CD14-positive monocyte (primary cell): ENCODE results near the gene FNDC3B. TPM values are rescaled to one million over a fixed set of nuclear protein-coding genes. Genes with fewer than 3 reads are reported as not detected.

ENCODE experiments used
- DNase-seq, 3 donors: peaks; one replicate each; pipeline ENCODE4 v3.0.0-alpha.2; 2011 to 2022
- H2AFZ ChIP-seq: 2 replicates; pipeline ENCODE4 v1.6.0; 2012; ENCODE audit warnings: mild to moderate bottlenecking, low read depth, low read length, inconsistent platforms; ENCODE audit not compliant: insufficient read depth, poor library complexity, severe bottlenecking
- H3K27ac ChIP-seq, 2 donors: 1 replicate in 1 of 2; 2 replicates in 1 of 2; pipeline ENCODE4 v1.5.1; 2012 to 2013; ENCODE audit warnings: low read length in 2 of 2, control low read depth in 1 of 2, inconsistent platforms in 1 of 2, low read depth in 1 of 2, mild to moderate bottlenecking in 1 of 2
- H3K27me3 ChIP-seq, 2 donors: one replicate each; pipeline versions ENCODE4 v1.6.0 to v1.6.1; 2011 to 2013; ENCODE audit warnings: low read length in 2 of 2; ENCODE audit not compliant: control insufficient read depth in 2 of 2, insufficient read depth in 2 of 2
- H3K36me3 ChIP-seq, 2 donors: replicated peaks in 1 of 2; 1 replicate in 1 of 2; 2 replicates in 1 of 2; pipeline versions ENCODE4 v1.5.1 to v1.6.1; 2012 to 2013; ENCODE audit warnings: low read length in 2 of 2, control low read depth in 1 of 2, inconsistent platforms in 1 of 2, mild to moderate bottlenecking in 1 of 2; ENCODE audit not compliant: insufficient read depth in 2 of 2, control insufficient read depth in 1 of 2
- H3K4me1 ChIP-seq, 2 donors: 1 replicate in 1 of 2; 2 replicates in 1 of 2; pipeline versions ENCODE4 v1.5.1 to v1.6.1; 2012 to 2013; ENCODE audit warnings: low read length in 2 of 2, control low read depth in 1 of 2, inconsistent platforms in 1 of 2, mild to moderate bottlenecking in 1 of 2, moderate library complexity in 1 of 2; ENCODE audit not compliant: insufficient read depth in 2 of 2, control insufficient read depth in 1 of 2
- H3K4me2 ChIP-seq: replicated peaks from 2 replicates; pipeline ENCODE3; 2012; ENCODE audit warnings: low read length, moderate library complexity, mild to moderate bottlenecking; ENCODE audit not compliant: poor library complexity, severe bottlenecking; ENCODE audit errors: extremely low read depth
- H3K4me3 ChIP-seq, 3 experiments: fragments of 200-600 bp in 1 of 3; sonication (generic) in 1 of 3; replicated peaks in 1 of 3; 1 replicate in 2 of 3; 2 replicates in 1 of 3; pipeline ENCODE4 v1.5.1; 2011 to 2013; ENCODE audit warnings: low read length in 3 of 3, mild to moderate bottlenecking in 3 of 3, control low read depth in 2 of 3, low read depth in 2 of 3, inconsistent platforms in 1 of 3, moderate library complexity in 1 of 3
- H3K79me2 ChIP-seq: 2 replicates; pipeline ENCODE4 v1.6.0; 2012; ENCODE audit warnings: mild to moderate bottlenecking, control low read depth, inconsistent platforms, low read length, moderate library complexity; ENCODE audit not compliant: insufficient read depth
- H3K9ac ChIP-seq: 2 replicates; pipeline ENCODE4 v1.6.0; 2017; ENCODE audit warnings: low read length, mild to moderate bottlenecking; ENCODE audit not compliant: insufficient read depth, poor library complexity, severe bottlenecking
- H3K9me3 ChIP-seq, 2 donors: replicated peaks in 1 of 2; 1 replicate in 1 of 2; 2 replicates in 1 of 2; pipeline versions ENCODE4 v1.5.1 to v1.6.1; 2012 to 2013; ENCODE audit warnings: low read length in 2 of 2, control low read depth in 1 of 2; ENCODE audit not compliant: control insufficient read depth in 1 of 2, insufficient read depth in 1 of 2
- H4K20me1 ChIP-seq: 2 replicates; pipeline ENCODE4 v1.6.0; 2012; ENCODE audit warnings: mild to moderate bottlenecking, low read length, control low read depth, moderate library complexity; ENCODE audit not compliant: insufficient read depth
- H3K27ac Mint-ChIP-seq, 7 donors: one replicate each; pipeline ENCODE4 v1.8.0; 2020; ENCODE audit warnings: mild to moderate bottlenecking in 7 of 7, mixed read lengths in 7 of 7, moderate library complexity in 6 of 7, inconsistent platforms in 2 of 7
- H3K27me3 Mint-ChIP-seq, 3 donors: one replicate each; pipeline ENCODE4 v1.8.0; 2021 to 2022; ENCODE audit warnings: low read depth in 3 of 3, mild to moderate bottlenecking in 3 of 3, mixed read lengths in 3 of 3, moderate library complexity in 3 of 3, inconsistent platforms in 1 of 3
- H3K36me3 Mint-ChIP-seq, 2 donors: one replicate each; pipeline ENCODE4 v1.8.0; 2020; ENCODE audit warnings: mixed read lengths in 2 of 2, inconsistent platforms in 1 of 2, mild to moderate bottlenecking in 1 of 2
- H3K4me1 Mint-ChIP-seq: one replicate; pipeline ENCODE4 v1.8.0; 2020; ENCODE audit warnings: mild to moderate bottlenecking, mixed read lengths
- H3K4me3 Mint-ChIP-seq, 2 donors: one replicate each; pipeline ENCODE4 v1.8.0; 2020; ENCODE audit warnings: mild to moderate bottlenecking in 2 of 2, mixed read lengths in 2 of 2, moderate library complexity in 1 of 2
- H3K9me3 Mint-ChIP-seq, 7 donors: one replicate each; pipeline ENCODE4 v1.8.0; 2020 to 2022; ENCODE audit warnings: mixed read lengths in 7 of 7, mild to moderate bottlenecking in 6 of 7, moderate library complexity in 6 of 7, inconsistent platforms in 2 of 7
- WGBS: methylation state at CpG from one replicate; pipeline ENCODE4 v1.1.5; 2013; ENCODE audit warnings: missing lambda C conversion rate; ENCODE audit not compliant: insufficient coverage; 5-methylcytosine and 5-hydroxymethylcytosine counted together
- intact Hi-C, 2 donors: fragments of 100-400 bp; cut with micrococcal nuclease; formaldehyde crosslinking; loops; one replicate each; pipeline versions ENCODE4 v1.15.0 to v1.15.1; 2023
- polyA plus RNA-seq, 3 donors: library from polyadenylated mRNA; depleted of rRNA in 1 of 3; unstranded in 2 of 3; stranded (reverse) in 1 of 3; fragments of 300-500 nt in 2 of 3; fragments of >200 nt in 1 of 3; fragmentation: Illumina TruSeq in 2 of 3; gene quantifications; 1 replicate in 2 of 3; 2 replicates in 1 of 3; pipeline ENCODE4 v1.2.3, GENCODE V29; 2012 to 2021
- TF ChIP-seq, protein P1 (sequence below): fragments of 200-600 bp; IDR thresholded peaks from one replicate; pipeline ENCODE4 v1.8.0; 2022; ENCODE audit warnings: antibody characterized with exemption, mild to moderate bottlenecking

The FNDC3B gene
- polyA plus RNA-seq, 3 donors, result 19.6 to 36.1 (median 25.7) TPM

DNA sequence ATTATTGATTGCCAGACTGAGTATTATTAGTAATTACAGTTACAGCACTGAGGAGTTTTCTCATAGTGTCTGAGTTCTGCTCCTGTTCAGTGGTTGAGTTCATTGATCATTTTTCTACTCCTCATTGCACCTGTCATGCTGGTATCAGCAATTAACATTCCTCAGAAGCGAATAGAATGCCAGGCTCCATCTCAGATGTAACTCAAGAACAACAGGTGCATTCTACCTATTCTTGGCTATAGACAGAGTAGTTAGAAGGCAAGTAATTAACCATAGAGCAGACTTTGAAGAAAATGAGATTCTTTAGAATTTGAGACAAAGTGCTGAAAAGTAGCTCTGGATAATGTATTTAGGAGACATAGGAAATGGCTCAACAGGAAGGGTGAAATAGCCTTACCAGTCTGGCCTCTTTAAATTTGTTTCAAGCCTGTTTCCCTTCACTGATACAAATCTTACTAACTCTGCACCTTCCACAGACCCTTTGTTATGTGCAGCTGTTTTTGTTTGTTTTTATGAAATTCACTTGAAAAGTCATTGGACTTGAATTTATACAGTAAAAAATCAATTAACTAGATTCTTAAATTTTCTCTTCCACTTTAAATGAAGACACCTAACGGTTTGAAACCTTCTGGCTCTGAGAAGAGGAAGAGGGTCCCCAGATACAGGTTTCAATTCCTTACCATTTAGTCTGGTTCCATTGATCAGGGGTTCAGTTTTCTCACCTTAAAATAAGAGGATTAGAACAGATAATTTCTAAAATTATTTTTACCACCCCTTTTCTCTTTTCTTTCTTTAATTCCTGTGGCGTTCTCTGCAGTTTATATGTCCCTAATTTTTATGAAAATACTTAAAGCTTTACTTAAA, 109.6 kb downstream of the FNDC3B start:
- peaks cover 0 to 4% (median 0%) of the 10 kb centered on the region in 7 donors for H3K9me3 Mint-ChIP-seq
- intact Hi-C loops, result no loop called here
- H3K4me3 Mint-ChIP-seq, result no peak overlapping the region
- peak overlapping the region; percentile 55 to 87 (median 78) for H3K27ac Mint-ChIP-seq
- Histone ChIP-seq H2AFZ (no peak overlapping the region), H3K36me3 (no peaks in the 10 kb centered on the region), H3K79me2 (peaks cover 100% of the 10 kb centered on the region), H3K9me3 (no peaks in the 10 kb centered on the region), H3K9ac (no peak overlapping the region), H3K27ac (peak overlapping the region in 1 of 2 donors; percentile 75), H3K27me3 (no peaks in the 10 kb centered on the region), H3K4me3 (peak overlapping the region in 1 of 3 experiments; percentile 2), H3K4me1 (peaks cover 62 to 77% of the 10 kb centered on the region in 2 donors), H3K4me2 (peak overlapping the region; percentile 19), H4K20me1 (peaks cover 21% of the 10 kb centered on the region)
- peak in 1 of 3 donors; percentile 58 for DNase-seq
- WGBS, result no CpG with 5 or more reads among the region's 3 CpGs
- TF ChIP-seq, protein P1, sequence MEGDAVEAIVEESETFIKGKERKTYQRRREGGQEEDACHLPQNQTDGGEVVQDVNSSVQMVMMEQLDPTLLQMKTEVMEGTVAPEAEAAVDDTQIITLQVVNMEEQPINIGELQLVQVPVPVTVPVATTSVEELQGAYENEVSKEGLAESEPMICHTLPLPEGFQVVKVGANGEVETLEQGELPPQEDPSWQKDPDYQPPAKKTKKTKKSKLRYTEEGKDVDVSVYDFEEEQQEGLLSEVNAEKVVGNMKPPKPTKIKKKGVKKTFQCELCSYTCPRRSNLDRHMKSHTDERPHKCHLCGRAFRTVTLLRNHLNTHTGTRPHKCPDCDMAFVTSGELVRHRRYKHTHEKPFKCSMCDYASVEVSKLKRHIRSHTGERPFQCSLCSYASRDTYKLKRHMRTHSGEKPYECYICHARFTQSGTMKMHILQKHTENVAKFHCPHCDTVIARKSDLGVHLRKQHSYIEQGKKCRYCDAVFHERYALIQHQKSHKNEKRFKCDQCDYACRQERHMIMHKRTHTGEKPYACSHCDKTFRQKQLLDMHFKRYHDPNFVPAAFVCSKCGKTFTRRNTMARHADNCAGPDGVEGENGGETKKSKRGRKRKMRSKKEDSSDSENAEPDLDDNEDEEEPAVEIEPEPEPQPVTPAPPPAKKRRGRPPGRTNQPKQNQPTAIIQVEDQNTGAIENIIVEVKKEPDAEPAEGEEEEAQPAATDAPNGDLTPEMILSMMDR, result no peak
- H3K36me3 Mint-ChIP-seq, result peaks cover under 1 to 21% of the 10 kb centered on the region in 2 donors
- peaks cover 78% of the 10 kb centered on the region for H3K4me1 Mint-ChIP-seq
- peaks cover 0 to 2% (median 0%) of the 10 kb centered on the region in 3 donors for H3K27me3 Mint-ChIP-seq

DNA sequence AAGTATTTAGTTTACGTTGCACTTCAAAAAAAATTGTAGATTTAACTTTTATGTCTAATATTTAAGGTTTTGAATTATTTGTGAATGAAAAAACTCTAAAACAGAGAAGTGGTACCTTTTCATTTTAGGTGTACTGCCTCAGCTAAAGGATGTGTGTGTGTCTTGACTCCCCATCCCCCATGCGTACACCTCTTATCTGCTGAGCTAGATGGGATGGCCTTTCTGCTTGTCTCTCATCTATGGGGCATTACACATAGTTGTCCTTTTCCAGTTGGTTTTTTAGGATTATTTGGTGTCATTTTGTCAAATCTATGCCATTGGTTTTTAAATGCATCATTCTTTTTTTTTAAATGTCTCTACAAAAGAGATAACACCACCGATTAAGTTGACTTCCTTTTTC, 110.9 kb downstream of the FNDC3B start:
- Histone ChIP-seq H2AFZ (no peak overlapping the region), H3K9ac (no peak overlapping the region), H3K27ac (no peak overlapping the region), H3K4me1 (peaks cover 51 to 68% of the 10 kb centered on the region in 2 donors), H3K4me2 (no peak overlapping the region), H4K20me1 (peaks cover 31% of the 10 kb centered on the region), H3K36me3 (no peaks in the 10 kb centered on the region), H3K79me2 (peaks cover 100% of the 10 kb centered on the region), H3K4me3 (no peak overlapping the region), H3K27me3 (no peaks in the 10 kb centered on the region), H3K9me3 (no peaks in the 10 kb centered on the region)
- TF ChIP-seq, protein P1, result no peak
- Mint-ChIP-seq H3K27me3 (peaks cover 0 to 2% (median 0%) of the 10 kb centered on the region in 3 donors), H3K4me3 (no peak overlapping the region), H3K4me1 (peaks cover 76% of the 10 kb centered on the region), H3K27ac (peak overlapping the region in 2 of 7 donors; percentile 38 to 78), H3K36me3 (peaks cover 11 to 24% of the 10 kb centered on the region in 2 donors), H3K9me3 (peaks cover 0 to 4% (median 0%) of the 10 kb centered on the region in 7 donors)
- no peak for DNase-seq
- intact Hi-C loops, result no loop called here
- WGBS, result no CpG with 5 or more reads among the region's 3 CpGs
